Iris pigment epithelial cell (primary cell): ENCODE measurements around the gene TSR1.
A peak's percentile ranks its signal among the peaks of the same experiment; 100 is the strongest.

Experiments used
- DNase-seq: peaks from one replicate; pipeline ENCODE4 v3.0.0-alpha.2; 2011; ENCODE audit warnings: low read depth

Gene TSR1

GRCh38 chr17:2336852-2337543, 741 bp upstream of the TSR1 start, which contains the start of gene SGSM2:
SGSM2 (plus strand) TSS chr17:2337501; CDS start chr17:2337689, 188 bp downstream.
- peak; percentile 39 for DNase-seq

DNA sequence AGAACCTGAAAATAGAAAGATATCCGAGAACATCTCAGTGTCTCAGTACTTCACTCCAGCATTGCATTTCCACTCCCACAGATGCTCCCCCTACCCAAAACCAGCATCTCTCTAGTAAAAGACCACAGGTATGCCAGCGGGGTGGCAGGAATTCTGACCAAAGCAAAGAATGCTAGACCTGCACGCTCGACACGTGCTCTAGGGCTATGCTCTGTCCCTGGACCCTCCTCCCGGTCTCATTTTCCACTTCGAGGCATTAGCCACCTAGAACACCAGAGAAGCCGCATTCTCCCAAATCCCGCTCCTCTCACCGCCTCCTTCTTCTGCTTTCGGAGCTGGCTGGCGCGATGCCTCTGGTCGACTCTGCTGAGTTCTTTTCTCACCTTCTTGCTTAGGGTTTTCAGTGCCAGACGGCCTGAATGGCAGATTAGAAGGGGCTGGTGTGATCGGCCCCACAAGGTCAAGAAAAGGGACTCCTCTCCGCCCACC, 487 bp downstream of the TSR1 start:
- DNase-seq, result no peak

DNA sequence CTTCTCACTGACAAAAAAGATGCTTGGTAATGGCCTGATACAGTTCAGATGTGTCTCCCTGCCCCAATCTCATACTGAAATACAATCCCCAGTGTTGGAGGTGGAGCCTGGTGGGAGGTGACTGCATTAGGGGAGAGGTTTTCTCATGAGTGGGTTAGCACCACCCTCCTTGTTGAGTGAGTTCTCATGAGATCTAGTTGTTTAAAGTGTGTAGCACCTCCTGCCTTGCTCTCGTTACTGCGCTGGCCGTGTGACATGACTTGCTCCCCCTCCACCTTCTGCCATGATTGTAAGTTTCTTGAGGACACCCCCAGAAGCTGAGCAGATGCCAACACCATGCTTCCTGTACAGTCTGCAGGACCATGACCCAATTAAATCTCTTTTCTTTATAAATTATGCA, 5.0 kb downstream of the TSR1 start:
- peak; percentile 8 for DNase-seq

GRCh38 chr17:2323629-2324314, 12.5 kb downstream of the TSR1 start:
- no peak for DNase-seq

- no peak for DNase-seq
Measured at GRCh38 chr17:2321399-2321798, 14.9 kb downstream of the TSR1 start.

DNA sequence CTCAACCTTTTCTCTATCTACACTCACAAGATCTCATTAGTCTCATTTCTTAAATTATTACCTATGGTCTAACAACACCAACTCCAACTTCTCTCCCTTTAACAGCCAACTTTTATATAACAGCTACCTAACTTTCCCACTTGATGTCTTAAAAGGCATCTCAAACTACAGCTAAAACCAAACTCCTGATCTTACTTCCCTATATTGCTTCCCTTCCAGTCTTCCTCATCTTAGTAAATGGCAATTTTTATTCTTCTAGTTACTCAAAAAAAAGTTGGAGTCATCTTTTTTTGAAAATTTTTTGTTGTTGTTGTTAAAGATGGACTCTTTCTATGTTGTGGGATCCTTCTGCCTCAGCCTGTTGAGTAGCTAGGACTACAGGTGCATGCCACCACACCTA, 17.2 kb downstream of the TSR1 start:
- no peak for DNase-seq

DNA sequence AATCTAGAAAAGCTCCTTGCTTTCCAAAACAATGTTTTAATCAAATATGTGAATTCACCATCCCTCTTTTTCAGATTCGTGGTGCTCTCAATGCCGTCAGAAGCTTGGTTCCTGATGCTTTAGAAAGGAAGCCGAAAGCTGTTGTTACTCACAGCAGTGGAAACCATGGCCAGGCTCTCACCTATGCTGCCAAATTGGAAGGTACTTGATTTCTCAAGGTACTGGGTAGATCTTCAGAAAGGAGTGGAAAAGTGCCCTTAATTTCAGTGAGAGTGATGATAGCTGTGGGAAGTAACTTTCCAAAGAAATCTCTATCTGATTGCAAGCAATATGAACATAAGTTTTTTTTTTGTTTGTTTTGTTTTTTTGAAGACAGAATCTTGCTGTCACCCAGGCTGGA, 18.5 kb downstream of the TSR1 start:
- no peak for DNase-seq

GRCh38 chr17:2316916-2317205, 19.4 kb downstream of the TSR1 start:
- DNase-seq, result peak; percentile 22

DNA sequence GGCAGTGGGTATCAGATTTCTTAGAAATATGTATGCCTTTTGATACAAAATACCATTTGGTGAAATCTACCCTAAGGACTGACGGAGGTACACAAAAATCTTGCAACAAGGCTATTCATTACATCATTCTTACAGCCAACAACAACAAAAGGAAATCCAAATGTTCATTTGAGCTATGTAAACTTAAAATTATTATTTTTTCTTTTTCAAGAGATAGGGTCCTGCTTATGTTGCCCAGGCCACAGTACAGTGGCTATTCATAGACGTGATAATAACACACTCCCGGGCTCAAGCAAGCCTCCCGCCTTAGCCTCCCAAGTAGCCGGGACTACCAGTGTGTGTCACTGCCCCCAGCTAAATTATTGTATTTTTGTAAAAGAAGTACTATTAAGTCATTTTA, 23.5 kb downstream of the TSR1 start:
- DNase-seq, result peak; percentile 34

- peak; percentile 58 for DNase-seq
Measured at GRCh38 chr17:2309338-2310154, 26.7 kb downstream of the TSR1 start.

- DNase-seq, result no peak
Measured at GRCh38 chr17:2304931-2305330, 31.3 kb downstream of the TSR1 start.

DNA sequence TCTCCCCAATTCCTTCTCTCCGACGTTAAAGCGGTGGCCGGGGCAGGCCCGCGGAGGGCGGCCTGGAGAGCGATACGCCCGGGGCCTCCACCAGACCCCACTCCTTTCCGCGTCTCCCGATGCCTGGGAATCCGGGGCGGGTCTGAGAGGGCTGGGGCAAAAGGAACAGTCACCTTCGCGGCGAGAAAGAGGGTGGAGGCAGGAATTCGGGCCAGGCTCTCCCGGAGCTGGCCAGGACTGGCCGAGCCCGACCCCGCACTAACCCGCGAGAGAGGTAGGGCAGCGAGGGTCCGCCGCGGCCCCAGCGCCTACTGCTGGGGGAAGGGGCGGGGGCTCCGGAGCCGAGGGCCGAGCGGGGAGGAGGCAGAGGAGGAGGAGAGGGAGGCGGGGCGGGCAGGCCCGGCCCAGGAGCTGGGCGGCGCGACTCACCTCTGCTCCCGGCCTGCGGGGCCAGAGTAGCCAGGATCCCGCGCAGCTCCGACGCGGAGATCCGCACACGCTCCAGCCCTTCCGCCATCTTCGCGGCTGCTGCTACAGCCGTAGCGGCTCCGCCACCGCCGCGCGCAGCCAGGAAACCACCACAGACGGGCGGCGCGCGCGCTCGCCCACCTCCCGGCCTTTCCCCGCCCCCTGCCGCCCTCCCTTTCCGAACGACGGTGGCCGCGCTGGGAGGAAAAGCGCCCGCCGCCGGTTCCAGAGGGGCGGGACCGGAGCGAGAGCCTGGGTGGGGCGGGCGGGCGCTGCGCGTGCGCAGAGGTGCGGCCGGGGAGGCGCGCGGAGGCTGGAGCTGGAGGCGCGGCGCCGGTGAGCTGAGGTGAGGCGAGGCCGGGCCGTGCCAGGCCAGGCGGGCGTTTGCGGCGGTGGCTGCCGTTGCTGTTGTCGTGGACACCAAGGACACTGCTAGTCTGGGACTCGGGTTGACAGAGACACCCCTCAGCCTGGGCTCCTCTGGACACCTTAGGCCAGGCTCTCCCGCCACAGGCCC, 32.8 kb downstream of the TSR1 start, which contains the start of the genes SMG6 and SRR:
TSS of gene SMG6 (minus strand) at position 582 of the 985 bp plus-strand sequence. CDS start at position 517, 65 bp downstream.
TSS of gene SRR (plus strand) at position 747 of the 985 bp plus-strand sequence. CDS start 11,611 bp downstream, outside the sequence.
- peak; percentile 84 for DNase-seq

GRCh38 chr17:2302778-2303203, 33.5 kb downstream of the TSR1 start:
- peak; percentile 29 for DNase-seq

- DNase-seq, result no peak
Measured at GRCh38 chr17:2299756-2300155, 36.5 kb downstream of the TSR1 start.

DNA sequence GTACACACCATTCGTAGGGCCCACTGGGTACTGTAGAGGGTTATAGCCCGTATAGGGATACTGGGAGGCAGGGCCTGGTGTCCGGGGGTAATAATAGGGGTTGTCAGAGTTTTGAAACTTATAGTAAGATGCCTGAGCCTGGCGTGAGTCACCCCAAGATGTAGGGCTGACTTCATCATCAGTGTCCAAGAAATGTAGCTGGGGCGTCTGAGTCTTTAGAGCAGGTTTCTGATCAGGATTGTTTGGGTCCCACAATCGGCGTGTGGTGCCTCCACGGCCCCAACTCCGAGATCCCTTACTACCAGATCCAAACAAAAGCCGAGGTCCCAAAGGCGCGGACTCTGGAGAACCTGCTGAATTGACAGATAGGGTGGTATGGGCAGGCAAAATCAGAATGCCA, 37.1 kb downstream of the TSR1 start:
- no peak for DNase-seq

- no peak for DNase-seq
Measured at GRCh38 chr17:2297023-2297422, 39.2 kb downstream of the TSR1 start.

- no peak for DNase-seq
Measured at GRCh38 chr17:2295575-2295974, 40.7 kb downstream of the TSR1 start.

GRCh38 chr17:2292100-2292499, 44.2 kb downstream of the TSR1 start:
- peak; percentile 57 for DNase-seq

DNA sequence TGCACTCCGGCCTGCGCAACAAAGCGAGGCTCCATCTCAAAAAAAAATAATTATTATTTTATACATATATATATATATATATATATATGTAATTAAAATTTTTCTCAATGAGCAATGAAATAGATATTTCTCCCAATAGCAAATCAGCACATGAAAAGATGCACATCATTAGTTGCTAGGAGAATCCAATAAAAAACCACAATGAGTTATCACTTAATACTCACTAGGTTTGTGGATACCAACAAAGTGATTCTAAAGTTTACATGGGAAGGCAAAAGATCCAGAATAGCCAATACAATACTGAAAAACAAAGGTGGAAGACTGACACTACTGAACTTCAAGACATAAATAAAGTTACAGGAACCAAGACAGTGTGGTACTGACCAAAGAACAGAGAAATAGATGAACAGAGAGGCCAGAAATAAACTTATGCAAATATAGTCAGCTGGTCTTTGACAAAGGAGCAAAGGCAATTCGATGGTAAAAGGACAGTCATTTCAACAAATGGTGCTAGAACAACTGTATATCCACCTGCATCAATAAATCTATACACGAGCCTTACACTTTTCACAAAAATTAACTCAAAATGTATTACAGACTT, 46.3 kb downstream of the TSR1 start:
- DNase-seq, result no peak

DNA sequence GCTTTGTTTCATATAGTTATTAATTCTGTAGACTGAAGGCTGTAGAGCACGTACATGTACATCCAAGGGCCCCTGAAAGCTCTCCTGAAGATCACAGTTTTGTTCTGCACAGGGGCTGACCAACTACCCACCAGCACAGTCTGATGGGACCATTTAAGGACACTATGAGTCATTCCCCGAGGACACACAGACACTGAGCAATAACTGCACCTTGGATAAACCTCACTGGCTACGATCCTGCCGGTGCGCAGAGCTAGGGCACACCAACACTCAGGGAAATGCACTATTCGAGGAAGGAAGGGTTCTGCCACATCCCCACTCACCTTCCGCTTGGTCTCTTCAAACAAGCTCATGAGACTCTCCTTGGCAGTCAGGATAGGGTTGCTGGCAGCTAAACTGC, 53.0 kb downstream of the TSR1 start:
- DNase-seq, result no peak
